Nephron progenitor cell (in vitro differentiated cells): ENCODE results near the gene A4GALT.
"Not testable (repeated sequence)": the region's sequence is repeated elsewhere in the genome, so short reads cannot be mapped to it uniquely, and the experiment has no call there.

ENCODE experiments used
- DNase-seq: peaks from one replicate; pipeline ENCODE4 v3.0.0; 2021
- H3K27ac Mint-ChIP-seq: 2 replicates; pipeline ENCODE4 v1.8.0; 2021; ENCODE audit warnings: mild to moderate bottlenecking, moderate library complexity, mixed read lengths
- H3K27me3 Mint-ChIP-seq: 2 replicates; pipeline ENCODE4 v1.8.0; 2021; ENCODE audit warnings: mild to moderate bottlenecking, low read depth, mixed read lengths; ENCODE audit not compliant: poor library complexity
- H3K36me3 Mint-ChIP-seq: 2 replicates; pipeline ENCODE4 v1.8.0; 2021; ENCODE audit warnings: low read depth, mixed read lengths
- H3K4me1 Mint-ChIP-seq: 2 replicates; pipeline ENCODE4 v1.8.0; 2021; ENCODE audit warnings: mixed read lengths
- H3K4me3 Mint-ChIP-seq: 2 replicates; pipeline ENCODE4 v1.8.0; 2021; ENCODE audit warnings: mild to moderate bottlenecking, moderate library complexity, mixed read lengths
- H3K9me3 Mint-ChIP-seq: 2 replicates; pipeline ENCODE4 v1.8.0; 2021; ENCODE audit warnings: mild to moderate bottlenecking, moderate library complexity, mixed read lengths
- TF ChIP-seq, protein P1 (sequence below): fragments of 200-600 bp; sonication (generic); IDR thresholded peaks from 2 replicates; pipeline ENCODE4 v1.5.0; 2021; ENCODE audit warnings: antibody characterized with exemption

The A4GALT gene

DNA sequence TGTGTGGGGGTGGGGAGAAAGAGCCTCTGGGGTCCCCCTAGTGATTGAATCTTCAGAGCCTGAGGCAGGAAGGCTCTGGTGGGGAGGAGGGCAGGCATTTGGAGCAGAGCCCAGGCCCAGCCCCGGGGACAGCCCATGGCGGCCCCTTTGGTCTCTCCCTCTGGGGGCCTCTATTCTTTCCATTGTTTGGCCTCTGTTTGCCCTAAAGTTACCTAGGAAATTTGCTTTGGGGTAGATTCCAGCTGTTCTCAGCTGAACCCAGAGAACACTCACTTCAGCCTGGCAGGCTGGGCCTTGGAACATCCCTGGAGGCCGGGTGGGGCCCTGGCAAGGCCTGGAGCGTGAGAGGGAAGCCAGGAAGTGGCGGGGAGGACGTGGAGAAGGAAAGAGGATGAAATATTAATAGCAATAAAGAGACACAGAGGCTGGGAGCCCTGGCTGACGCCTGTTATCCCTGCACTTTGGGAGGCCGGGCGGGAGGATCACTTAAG, 22.9 kb upstream of the A4GALT start:
- Mint-ChIP-seq H3K27ac (peak overlapping the region; percentile 85), H3K9me3 (no peaks in the 10 kb centered on the region), H3K36me3 (no peaks in the 10 kb centered on the region), H3K4me1 (peaks cover 17% of the 10 kb centered on the region), H3K4me3 (no peak overlapping the region), H3K27me3 (peaks cover 6% of the 10 kb centered on the region)
- TF ChIP-seq, protein P1, sequence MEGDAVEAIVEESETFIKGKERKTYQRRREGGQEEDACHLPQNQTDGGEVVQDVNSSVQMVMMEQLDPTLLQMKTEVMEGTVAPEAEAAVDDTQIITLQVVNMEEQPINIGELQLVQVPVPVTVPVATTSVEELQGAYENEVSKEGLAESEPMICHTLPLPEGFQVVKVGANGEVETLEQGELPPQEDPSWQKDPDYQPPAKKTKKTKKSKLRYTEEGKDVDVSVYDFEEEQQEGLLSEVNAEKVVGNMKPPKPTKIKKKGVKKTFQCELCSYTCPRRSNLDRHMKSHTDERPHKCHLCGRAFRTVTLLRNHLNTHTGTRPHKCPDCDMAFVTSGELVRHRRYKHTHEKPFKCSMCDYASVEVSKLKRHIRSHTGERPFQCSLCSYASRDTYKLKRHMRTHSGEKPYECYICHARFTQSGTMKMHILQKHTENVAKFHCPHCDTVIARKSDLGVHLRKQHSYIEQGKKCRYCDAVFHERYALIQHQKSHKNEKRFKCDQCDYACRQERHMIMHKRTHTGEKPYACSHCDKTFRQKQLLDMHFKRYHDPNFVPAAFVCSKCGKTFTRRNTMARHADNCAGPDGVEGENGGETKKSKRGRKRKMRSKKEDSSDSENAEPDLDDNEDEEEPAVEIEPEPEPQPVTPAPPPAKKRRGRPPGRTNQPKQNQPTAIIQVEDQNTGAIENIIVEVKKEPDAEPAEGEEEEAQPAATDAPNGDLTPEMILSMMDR, result no peak
- no peak for DNase-seq

DNA sequence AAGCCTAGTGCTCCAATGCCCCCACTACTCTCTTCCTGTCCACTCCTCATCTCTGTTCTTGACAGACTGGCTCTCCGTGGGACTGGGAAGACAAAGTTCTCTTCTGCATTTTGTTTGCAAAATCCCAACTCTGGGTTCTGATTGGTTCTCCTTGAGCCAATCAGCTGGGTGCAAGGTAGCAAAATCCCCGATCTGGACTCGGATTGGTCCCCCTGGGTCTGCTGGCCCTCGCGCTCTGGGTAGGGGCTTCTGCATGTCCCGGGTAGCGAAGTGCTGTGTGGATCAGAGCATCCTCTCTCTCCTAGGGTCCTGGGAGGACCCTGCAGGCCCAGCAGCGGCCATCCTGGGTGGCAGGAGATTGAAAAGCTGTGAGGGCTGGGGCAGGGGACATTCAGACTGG, 22.3 kb upstream of the A4GALT start:
- Mint-ChIP-seq H3K36me3 (no peaks in the 10 kb centered on the region), H3K4me3 (no peak overlapping the region), H3K9me3 (no peaks in the 10 kb centered on the region), H3K27me3 (peaks cover 6% of the 10 kb centered on the region), H3K27ac (no peak overlapping the region), H3K4me1 (peaks cover 13% of the 10 kb centered on the region)
- DNase-seq, result no peak
- TF ChIP-seq, protein P1, result no peak

DNA sequence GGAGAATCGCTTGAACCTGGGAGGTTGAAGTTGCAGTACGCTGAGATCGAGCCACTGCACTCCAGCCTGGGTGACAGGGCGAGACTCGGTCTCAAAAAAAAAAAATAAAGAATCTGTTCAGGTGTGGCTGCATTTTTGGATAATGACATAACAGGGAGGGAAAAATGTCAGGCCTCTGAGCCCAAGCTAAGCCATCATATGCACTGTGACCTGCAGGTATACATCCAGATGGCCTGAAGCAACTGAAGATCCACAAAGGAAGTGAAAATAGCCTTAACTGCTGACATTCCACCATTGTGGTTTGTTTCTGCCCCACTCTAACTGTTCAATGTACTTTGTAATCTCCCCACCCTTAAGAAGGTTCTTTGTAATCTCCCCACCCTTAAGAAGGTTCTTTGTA, 19.6 kb upstream of the A4GALT start:
- not testable (repeated sequence) for H3K4me3 Mint-ChIP-seq, H3K27ac Mint-ChIP-seq, H3K36me3 Mint-ChIP-seq, H3K9me3 Mint-ChIP-seq, DNase-seq, H3K4me1 Mint-ChIP-seq
- H3K27me3 Mint-ChIP-seq, result peaks cover 19% of the 10 kb centered on the region

DNA sequence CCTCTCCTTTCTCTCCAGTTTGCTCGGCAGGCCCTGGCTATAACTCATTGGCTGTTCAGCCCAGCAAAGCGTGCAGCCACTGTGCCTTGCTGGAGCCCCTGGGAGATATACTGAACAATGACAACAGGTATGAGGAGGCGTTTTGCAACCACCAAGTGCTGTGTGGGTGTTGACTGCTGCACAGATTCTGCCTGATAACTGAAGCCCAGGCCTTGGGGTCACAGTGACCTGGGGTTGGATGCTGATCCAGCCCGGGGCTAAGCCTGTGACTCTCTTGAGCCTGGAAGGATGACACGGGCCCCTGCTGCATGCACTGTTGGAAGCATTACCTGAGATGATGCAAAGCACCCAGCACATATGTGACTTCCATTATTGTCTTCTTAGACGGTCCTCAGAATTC, 13.7 kb upstream of the A4GALT start:
- H3K27ac Mint-ChIP-seq, result no peak overlapping the region

DNA sequence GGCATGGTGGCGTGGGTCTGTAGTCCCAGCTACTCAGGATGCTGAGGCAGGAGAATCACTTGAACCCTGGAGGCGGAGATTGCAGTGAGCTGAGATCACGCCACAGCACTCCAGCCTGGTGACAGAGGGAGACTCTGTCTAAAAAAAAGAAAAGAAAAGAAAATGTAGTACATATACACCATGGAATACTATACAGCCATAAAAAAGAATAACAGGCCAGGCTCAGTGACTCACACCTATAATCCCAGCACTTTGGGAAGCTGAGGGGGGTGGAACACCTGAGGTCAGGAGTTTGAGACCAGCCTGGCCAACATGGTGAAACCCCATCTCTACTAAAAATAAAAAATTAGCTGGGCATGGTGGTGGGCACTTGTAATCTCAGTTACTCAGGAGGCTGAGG, 12.7 kb upstream of the A4GALT start:
- H3K9me3 Mint-ChIP-seq, H3K4me1 Mint-ChIP-seq, H3K27ac Mint-ChIP-seq, H3K4me3 Mint-ChIP-seq, H3K36me3 Mint-ChIP-seq, DNase-seq: not testable (repeated sequence)
- peaks cover 28% of the 10 kb centered on the region for H3K27me3 Mint-ChIP-seq

More for the DNA sequence above, 13.7 kb upstream of the A4GALT start:
- TF ChIP-seq, protein P1, result no peak
- Mint-ChIP-seq H3K9me3 (no peaks in the 10 kb centered on the region), H3K4me1 (peaks cover under 1% of the 10 kb centered on the region), H3K4me3 (no peak overlapping the region), H3K36me3 (no peaks in the 10 kb centered on the region), H3K27me3 (peaks cover 32% of the 10 kb centered on the region)
- no peak for DNase-seq

DNA sequence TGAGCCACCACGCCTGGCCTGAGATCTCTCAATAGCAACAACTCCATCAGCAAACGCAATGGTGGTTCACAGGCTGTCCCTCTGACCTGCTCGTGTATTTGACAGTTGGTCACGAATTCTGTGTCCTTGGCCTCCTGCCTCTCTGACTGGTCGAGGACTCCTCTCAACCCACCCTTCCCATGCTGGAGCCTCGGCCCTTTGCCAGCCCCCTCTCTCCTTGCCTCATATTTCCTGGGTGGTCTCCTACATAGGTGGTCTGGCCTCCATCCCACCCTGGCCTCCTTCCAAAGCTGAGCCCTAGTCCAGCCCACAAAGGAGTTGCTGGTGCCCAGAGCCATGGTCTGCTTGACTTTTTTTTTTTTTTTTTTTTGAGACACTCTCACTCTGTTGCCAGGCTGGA, 11.4 kb upstream of the A4GALT start:
- TF ChIP-seq, protein P1, result no peak
- Mint-ChIP-seq H3K27ac (no peak overlapping the region), H3K4me3 (no peak overlapping the region), H3K36me3 (no peaks in the 10 kb centered on the region), H3K4me1 (peaks cover 6% of the 10 kb centered on the region), H3K27me3 (peaks cover 24% of the 10 kb centered on the region), H3K9me3 (no peaks in the 10 kb centered on the region)
- DNase-seq, result no peak

DNA sequence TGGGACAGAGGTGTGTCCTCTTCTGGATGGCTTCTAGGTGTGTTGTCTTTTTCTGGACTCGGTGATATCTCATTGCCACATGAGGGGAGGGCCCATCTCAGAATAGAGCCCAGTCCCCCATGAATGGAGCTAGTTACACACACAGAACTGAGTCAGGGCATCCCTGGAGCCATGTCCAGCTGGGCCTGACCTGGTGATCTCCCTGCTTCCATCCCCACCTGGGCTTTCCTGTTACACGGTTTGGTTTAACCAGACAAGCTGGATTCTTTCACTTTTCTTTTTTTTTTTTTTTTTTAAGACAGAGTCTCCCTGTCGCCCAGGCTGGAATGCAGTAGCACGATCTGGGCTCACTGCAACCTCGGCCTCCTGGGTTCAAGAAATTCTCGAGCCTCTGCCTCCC, 6.1 kb upstream of the A4GALT start:
- H3K27ac Mint-ChIP-seq, result no peak overlapping the region
- no peak for DNase-seq
- TF ChIP-seq, protein P1, result no peak
- peaks cover 22% of the 10 kb centered on the region for H3K4me1 Mint-ChIP-seq
- no peaks in the 10 kb centered on the region for H3K9me3 Mint-ChIP-seq
- no peak overlapping the region for H3K4me3 Mint-ChIP-seq
- peaks cover 42% of the 10 kb centered on the region for H3K27me3 Mint-ChIP-seq
- H3K36me3 Mint-ChIP-seq, result no peaks in the 10 kb centered on the region
